ENCODE results near the gene PSME2.

Gene PSME2

GRCh38 chr14:24150993-24151392 is 4.6 kb upstream of the PSME2 start:
- no peak for DNase-seq

DNA sequence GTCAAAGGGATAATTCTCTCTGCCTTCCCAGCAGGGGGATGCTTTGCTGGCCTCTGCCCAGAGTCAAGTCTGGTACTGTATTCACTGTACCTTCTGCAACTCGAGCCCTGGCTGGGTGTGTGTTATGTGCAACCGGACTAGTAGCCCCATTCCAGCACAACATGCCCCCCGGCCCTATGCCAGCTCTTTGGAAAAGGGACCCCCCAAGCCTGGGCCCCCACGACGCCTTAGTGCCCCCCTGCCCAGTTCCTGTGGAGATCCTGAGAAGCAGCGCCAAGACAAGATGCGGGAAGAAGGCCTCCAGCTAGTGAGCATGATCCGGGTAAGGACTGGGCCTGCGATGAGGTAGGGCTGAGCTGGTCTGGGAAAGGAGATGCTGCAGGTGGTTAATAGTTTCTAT is 4.2 kb upstream of the PSME2 start:
- no peak for DNase-seq

DNA sequence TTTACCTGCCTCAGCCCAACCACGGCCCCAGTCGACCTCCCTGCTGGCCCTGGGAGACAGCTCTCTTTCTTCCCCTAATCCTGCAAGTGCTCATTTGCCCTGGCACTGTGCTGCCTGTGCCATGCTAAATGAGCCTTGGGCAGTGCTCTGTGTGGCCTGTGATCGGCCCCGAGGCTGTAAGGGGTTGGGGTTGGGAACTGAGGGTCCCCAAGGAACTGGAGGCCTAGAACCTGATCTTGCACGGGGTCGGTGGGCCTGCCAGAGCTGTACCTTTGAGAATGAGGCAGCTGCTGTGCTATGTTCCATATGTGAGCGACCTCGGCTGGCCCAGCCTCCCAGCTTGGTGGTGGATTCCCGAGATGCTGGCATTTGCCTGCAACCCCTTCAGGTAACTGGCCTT is 3.7 kb upstream of the PSME2 start:
- DNase-seq, result no peak

DNA sequence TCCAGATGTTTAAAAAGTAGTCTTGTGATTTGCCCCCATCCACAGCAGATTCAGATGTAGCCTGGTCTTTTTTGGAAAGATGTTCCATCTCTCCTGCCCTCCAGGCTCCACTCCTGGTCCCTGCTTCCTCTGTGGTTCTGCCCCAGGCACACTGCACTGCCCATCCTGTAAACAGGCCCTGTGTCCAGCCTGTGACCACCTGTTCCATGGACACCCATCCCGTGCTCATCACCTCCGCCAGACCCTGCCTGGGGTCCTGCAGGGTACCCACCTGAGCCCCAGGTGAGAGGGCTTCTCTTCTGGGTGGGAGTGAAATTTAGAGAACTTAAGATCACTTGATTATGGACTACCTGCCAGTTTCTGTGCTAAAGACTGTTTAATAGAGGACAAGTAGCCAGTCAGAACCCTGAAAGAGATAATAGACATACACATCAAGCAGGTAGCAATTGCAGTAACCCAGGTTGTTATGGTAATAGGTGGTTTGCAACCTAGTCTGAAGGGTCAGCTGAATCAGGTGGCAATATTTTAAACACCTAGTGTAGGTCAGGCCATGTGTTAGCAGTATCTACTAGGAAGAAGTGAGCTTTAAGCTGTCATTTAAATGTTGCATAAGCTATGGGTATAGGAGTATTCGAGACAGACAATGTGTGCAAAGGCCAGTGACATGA is 3.0 kb upstream of the PSME2 start:
- DNase-seq, result no peak

DNA sequence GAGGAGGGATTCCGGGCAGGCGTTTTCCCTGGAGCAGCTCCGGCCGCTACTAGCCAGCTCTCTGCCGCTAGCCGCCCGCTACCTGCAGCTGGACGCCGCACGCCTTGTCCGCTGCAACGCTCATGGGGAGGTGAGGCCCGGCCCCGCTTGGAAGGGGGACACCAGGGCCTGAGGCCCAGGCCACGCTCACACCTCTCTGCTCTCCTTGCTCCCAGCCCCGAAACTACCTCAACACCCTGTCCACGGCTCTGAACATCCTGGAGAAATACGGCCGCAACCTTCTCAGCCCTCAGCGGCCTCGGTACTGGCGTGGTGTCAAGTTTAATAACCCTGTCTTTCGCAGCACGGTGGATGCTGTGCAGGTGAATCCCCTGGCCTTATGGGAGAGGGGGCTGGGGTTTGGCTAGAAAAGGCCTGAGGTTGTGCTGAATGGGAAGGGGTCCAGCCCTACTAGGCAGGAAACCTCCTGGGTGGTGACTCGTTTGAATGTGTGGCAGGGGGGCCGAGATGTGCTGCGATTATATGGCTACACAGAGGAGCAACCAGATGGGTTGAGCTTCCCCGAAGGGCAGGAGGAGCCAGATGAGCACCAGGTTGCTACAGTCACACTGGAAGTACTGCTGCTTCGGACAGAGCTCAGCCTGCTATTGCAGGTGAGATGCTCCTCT is 1.5 kb upstream of the PSME2 start:
- no peak for DNase-seq

DNA sequence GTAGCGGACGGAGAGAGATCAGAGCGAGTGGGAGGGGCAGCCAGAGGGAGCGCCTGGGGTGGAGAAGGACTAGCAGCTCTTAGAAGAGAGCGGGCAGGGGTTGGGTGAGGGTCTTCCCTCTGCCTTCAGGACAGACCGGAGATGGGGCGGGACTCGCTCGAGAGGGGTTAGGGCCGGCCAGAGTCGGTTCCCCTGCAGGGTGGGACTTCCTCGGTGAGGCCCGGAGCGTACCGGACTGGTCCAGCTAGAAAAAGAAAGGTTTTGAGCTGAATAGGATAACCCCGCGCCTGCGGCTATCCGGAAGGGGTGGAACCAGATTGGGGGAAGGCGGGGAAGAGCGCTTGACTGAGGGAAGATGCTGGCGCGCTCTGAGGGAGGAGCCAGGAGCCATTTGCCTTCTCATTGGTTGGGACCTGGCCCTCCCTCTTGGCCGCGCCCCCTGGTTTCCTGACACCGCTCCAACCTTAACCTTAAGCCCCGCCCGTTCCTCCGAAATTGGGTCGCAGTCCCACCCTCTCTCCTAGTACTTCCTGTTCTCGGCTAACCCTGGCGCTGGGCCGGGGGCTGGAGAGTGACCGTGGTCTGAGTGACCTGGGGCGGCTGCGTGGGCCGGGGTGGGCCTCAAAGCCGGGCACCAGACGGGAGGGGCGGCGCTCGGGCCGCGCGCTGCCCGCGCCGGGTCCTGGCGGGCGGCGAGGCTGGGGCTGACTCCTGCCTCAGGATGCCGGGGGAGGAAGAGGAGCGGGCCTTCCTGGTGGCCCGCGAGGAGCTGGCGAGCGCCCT is 759 bp upstream of the PSME2 start, which contains the start of gene RNF31:
Gene RNF31 (plus strand): TSS at position 521 of the 783 bp plus-strand sequence. CDS start 201 bp downstream, at position 722.
- DNase-seq, result peak; percentile 98

- DNase-seq, result no peak
Measured at GRCh38 chr14:24145690-24146452, 539 bp downstream of the PSME2 start.

- no peak for DNase-seq
Measured at GRCh38 chr14:24145219-24145618, 1.2 kb downstream of the PSME2 start.

- no peak for DNase-seq
Measured at GRCh38 chr14:24144451-24144850, 2.0 kb downstream of the PSME2 start.

GRCh38 chr14:24143511-24143910 is 2.9 kb downstream of the PSME2 start:
- no peak for DNase-seq

- DNase-seq, result peak; percentile 99 to 100
Measured at GRCh38 chr14:24141097-24141880, 5.1 kb downstream of the PSME2 start, which contains the start of gene EMC9. Gene EMC9 (minus strand): TSS chr14:24141591. CDS start chr14:24141304, 287 bp downstream.

GRCh38 chr14:24139272-24139934 is 7.0 kb downstream of the PSME2 start:
- DNase-seq, result peak in 1 of 2 experiments; percentile 18

- no peak for DNase-seq
Measured at GRCh38 chr14:24138396-24139271, 7.8 kb downstream of the PSME2 start.

DNA sequence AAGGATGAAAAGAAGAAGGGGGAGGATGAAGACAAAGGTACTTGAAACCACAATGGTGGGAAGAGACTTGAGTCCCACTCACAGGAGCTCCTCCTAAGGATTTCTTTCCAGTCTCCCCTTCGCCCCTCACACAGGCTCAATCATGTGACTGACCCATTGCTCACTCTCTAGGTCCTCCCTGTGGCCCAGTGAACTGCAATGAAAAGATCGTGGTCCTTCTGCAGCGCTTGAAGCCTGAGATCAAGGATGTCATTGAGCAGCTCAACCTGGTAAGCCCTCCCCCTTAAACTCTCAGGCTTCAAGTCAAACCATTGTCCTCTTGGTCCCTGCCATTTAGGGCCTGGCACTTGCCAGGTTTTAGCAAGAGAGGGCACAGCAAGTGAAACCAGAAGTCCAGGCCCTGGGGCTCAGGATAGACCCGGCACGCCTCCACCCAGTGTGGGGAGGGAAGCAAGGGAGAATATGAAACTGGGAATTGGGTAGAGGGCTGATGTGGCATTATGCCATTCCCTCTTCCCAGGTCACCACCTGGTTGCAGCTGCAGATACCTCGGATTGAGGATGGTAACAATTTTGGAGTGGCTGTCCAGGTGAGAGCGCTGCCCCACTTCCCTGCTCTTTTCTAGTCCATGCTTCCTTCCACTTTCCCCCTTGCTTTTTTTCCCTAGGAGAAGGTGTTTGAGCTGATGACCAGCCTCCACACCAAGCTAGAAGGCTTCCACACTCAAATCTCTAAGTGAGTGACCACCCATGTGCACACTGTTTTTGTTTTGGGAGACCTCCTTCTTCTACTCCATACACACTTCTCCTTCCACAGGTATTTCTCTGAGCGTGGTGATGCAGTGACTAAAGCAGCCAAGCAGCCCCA is 8.6 kb downstream of the PSME2 start:
- DNase-seq, result no peak

DNA sequence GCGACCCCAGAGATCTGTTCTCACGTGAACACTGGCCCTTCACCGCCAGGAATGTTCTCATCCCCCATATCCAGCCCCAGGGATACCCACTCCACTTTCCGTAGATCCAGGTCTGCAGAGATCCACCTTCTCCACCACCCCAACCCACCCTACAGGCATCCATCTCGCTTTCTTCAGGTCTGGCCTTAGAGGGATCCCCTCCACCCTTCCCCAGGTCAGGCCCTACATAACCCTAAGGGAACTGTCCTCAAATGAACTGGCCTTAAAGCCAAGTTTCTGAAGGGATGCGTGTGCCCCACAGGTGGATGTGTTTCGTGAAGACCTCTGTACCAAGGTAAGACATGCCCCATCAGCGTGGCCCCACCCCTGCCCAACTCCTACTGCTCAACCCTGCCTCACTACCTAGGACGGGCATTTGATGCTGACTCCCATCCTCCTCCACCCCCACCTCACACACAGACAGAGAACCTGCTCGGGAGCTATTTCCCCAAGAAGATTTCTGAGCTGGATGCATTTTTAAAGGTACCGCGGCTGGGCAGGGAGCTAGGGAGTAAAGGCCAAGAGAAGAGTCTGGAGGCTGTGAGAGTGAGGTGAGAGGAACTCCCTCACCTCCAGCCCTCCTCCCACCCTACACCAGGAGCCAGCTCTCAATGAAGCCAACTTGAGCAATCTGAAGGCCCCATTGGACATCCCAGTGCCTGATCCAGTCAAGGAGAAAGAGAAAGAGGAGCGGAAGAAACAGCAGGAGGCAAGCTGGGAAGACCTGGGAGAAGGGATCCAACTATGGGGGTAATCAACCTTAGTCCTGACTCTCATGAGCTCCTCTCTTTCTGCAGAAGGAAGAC is 9.5 kb downstream of the PSME2 start:
- no peak for DNase-seq

DNA sequence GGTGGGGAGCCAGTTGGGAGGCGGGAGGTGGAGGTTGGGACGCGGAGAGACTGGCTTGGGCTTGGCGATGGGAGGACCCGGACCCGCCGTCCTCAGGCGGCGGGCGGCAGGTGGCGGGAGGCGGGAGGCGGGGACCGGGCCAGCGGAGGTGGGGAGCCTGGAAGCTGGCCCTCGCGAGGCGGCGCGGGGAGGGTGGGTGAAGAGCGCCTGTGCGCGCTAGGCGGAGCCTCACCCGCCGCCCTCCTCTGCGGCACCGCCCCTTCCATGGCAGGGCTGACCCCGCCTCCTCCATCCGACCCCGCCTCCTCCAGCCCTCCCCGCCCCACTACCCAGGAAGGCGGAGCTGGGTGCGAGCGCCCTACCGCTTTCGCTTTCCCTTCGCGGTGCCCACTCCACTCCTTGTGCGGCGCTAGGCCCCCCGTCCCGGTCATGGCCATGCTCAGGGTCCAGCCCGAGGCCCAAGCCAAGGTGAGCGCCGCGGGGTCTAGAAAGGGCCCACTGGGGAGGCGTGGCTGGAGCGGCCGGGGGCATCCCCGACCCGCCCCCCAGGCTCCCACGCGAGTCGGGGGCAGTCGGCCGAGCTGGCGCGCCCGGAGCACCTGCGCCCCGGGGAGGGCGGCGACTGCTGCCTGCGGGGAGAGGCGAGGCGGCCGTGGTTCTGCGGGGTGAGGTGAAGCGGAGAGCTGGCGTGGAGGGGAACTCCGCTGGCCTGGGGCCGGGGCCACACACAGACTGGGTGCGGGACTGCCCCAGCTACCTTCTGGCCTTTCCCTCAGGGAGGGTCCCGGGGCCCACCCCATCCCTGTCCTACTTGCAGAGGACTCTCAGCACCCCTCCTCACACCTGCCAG is 10.4 kb downstream of the PSME2 start, which contains the start of gene PSME1:
Gene PSME1 (plus strand): TSS at position 361 of the 850 bp plus-strand sequence. CDS start 69 bp downstream, at position 430.
- peak; percentile 90 to 96 for DNase-seq

- no peak for DNase-seq
Measured at GRCh38 chr14:24135584-24135833, 10.9 kb downstream of the PSME2 start.

- no peak for DNase-seq
Measured at GRCh38 chr14:24133735-24134134, 12.7 kb downstream of the PSME2 start.
